Spleen (tissue), 11 donors: ENCODE results near the gene MED12. TPM values are rescaled to one million over a fixed set of nuclear protein-coding genes. Genes with fewer than 3 reads are reported as not detected.
A peak's percentile ranks its signal among the peaks of the same experiment; 100 is the strongest.

ENCODE experiments used
- DNase-seq: peaks from one replicate; pipeline ENCODE4 v3.0.0-alpha.2; 2020
- H3K27ac ChIP-seq, 8 donors: fragments of 200-600 bp; sonication (generic) in 7 of 8; 1 replicate in 4 of 8; 2 replicates in 4 of 8; pipeline versions ENCODE4 v1.5.0 to v1.8.0; 2016 to 2021; ENCODE audit warnings: inconsistent platforms in 4 of 8, mild to moderate bottlenecking in 4 of 8, moderate library complexity in 1 of 8
- H3K27me3 ChIP-seq, 7 donors: fragments of 200-600 bp; sonication (generic) in 6 of 7; replicated peaks in 1 of 7; 1 replicate in 4 of 7; 2 replicates in 3 of 7; pipeline versions ENCODE4 v1.5.0 to v1.8.0; 2016 to 2021; ENCODE audit warnings: inconsistent platforms in 3 of 7, mild to moderate bottlenecking in 1 of 7
- H3K36me3 ChIP-seq, 6 donors: fragments of 200-600 bp; sonication (generic) in 5 of 6; 1 replicate in 4 of 6; 2 replicates in 2 of 6; pipeline versions ENCODE4 v1.5.0 to v1.8.0; 2016 to 2021; ENCODE audit warnings: inconsistent platforms in 2 of 6
- H3K4me1 ChIP-seq, 6 donors: fragments of 200-600 bp; sonication (generic) in 5 of 6; 1 replicate in 3 of 6; 2 replicates in 3 of 6; pipeline versions ENCODE4 v1.5.0 to v1.8.0; 2016 to 2021; ENCODE audit warnings: inconsistent platforms in 3 of 6
- H3K4me3 ChIP-seq, 8 donors: fragments of 200-600 bp; sonication (generic) in 7 of 8; 1 replicate in 4 of 8; 2 replicates in 4 of 8; pipeline versions ENCODE4 v1.5.0 to v1.8.0; 2016 to 2021; ENCODE audit warnings: inconsistent platforms in 4 of 8, mild to moderate bottlenecking in 4 of 8, moderate library complexity in 2 of 8
- H3K9me3 ChIP-seq, 8 donors: fragments of 200-600 bp; sonication (generic) in 7 of 8; 1 replicate in 4 of 8; 2 replicates in 4 of 8; pipeline versions ENCODE4 v1.5.0 to v1.8.0; 2016 to 2021; ENCODE audit warnings: inconsistent platforms in 4 of 8
- CTCF ChIP-seq, 11 experiments: fragments of 200-600 bp in 7 of 11; fragments of 450-650 bp in 4 of 11; sonication (generic) in 4 of 11; IDR thresholded peaks in 8 of 11; conservative IDR thresholded peaks in 3 of 11; 1 replicate in 7 of 11; 2 replicates in 4 of 11; pipeline versions ENCODE4 v1.4.0 to v1.8.0; 2016 to 2021; ENCODE audit warnings: antibody characterized with exemption in 11 of 11, inconsistent platforms in 4 of 11, mild to moderate bottlenecking in 1 of 11
- POLR2A ChIP-seq, 3 donors: fragments of 450-650 bp; IDR thresholded peaks; one replicate each; pipeline ENCODE4 v1.5.1; 2017; ENCODE audit warnings: antibody characterized with exemption in 3 of 3, mild to moderate bottlenecking in 1 of 3
- POLR2AphosphoS5 ChIP-seq, 3 donors: sonication (generic); formaldehyde crosslinking; IDR thresholded peaks; one replicate each; pipeline ENCODE4 v1.5.1; 2017; ENCODE audit warnings: antibody characterized with exemption in 3 of 3
- WGBS, 5 donors: extraction: QIAGEN DNeasy Blood & Tissue Kit in 3 of 5; methylation state at CpG; one replicate each; pipeline versions ENCODE4 v1.1.5 to v1.1.7; 2013 to 2018; 5-methylcytosine and 5-hydroxymethylcytosine counted together
- intact Hi-C: fragments of 100-400 bp; cut with DNase I; formaldehyde crosslinking; loops from one replicate; pipeline ENCODE4 v1.15.0; 2023; ENCODE audit warnings: low total_unique reads
- polyA plus RNA-seq, 3 donors: library from polyadenylated mRNA; stranded (reverse); fragments of 200-250 nt; gene quantifications; one replicate each; pipeline ENCODE4 v1.2.1, GENCODE V29; 2013
- total RNA-seq, 7 donors: library from RNA; depleted of rRNA in 3 of 7; stranded (reverse); fragments of >200 nt in 3 of 7; fragmentation: NEBNext Ultra II Directional in 4 of 7; extraction: Animal tissue kit (Norgen Biotek cat#: 25700) in 4 of 7; gene quantifications; one replicate each; pipeline versions ENCODE4 v1.1.0 to v1.2.1, GENCODE V29; 2016 to 2021
- donor health status: healthy with polysubstance abuse.
- donor health status: DM: no; HTN: no; CAD: no; lungs with moderate emphysema.
- donor health status: DM: no; HTN: no; CAD: no.
- donor health status: Bipolar disorder and iron deficiency.
- donor health status: healthy.
- donor health status: DM: no; HTN: no; CAD: no.
- donor health status: DM: yes; HTN: yes; CAD: no.

Gene MED12
- total and polyA plus RNA-seq, 10 donors = 5.2 to 151 (median 96.9) TPM

GRCh38 chrX:71100581-71101505, 17.6 kb upstream of the MED12 start:
- no peaks in the 10 kb centered on the region for H3K9me3 ChIP-seq
- H3K4me1 ChIP-seq = peaks cover 18 to 90% (median 61%) of the 10 kb centered on the region in 6 donors
- peaks cover 0 to 11% (median 0%) of the 10 kb centered on the region in 6 donors for H3K36me3 ChIP-seq
- peak overlapping the region in 2 of 8 donors; percentile 85 to 89 for H3K27ac ChIP-seq
- 66 to 87% (median 82%) methylated on average over 20 to 31 of the region's 31 CpGs for WGBS, 5 donors
- intact Hi-C loops = no loop called here
- H3K4me3 ChIP-seq = no peak overlapping the region
- peak; percentile 74 for DNase-seq
- peaks cover 0 to 3% (median 0%) of the 10 kb centered on the region in 7 donors for H3K27me3 ChIP-seq
- TF ChIP-seq CTCF (IDR thresholded peaks at IDR 0.05 in 8 of 11, conservative IDR thresholded peaks at IDR 0.05 in 3 of 11) (no peak), POLR2AphosphoS5 (IDR thresholded peaks at IDR 0.05) (peak in 2 of 3 donors; percentile 7 to 31)

- H3K36me3 ChIP-seq = peaks cover 0 to 12% (median 0%) of the 10 kb centered on the region in 6 donors
- no peaks in the 10 kb centered on the region for H3K9me3 ChIP-seq
- 48 to 81% (median 74%) methylated on average over 2 to 3 of the region's 3 CpGs for WGBS, 5 donors
- H3K4me1 ChIP-seq = peaks cover 18 to 95% (median 61%) of the 10 kb centered on the region in 6 donors
- peak overlapping the region; percentile 20 to 89 (median 78) for H3K27ac ChIP-seq
- peak; percentile 27 for DNase-seq
- TF ChIP-seq CTCF (IDR thresholded peaks at IDR 0.05 in 8 of 11, conservative IDR thresholded peaks at IDR 0.05 in 3 of 11) = no peak
- no peak for TF ChIP-seq POLR2AphosphoS5 (IDR thresholded peaks at IDR 0.05)
- no peak for TF ChIP-seq POLR2A (IDR thresholded peaks at IDR 0.05)
- H3K4me3 ChIP-seq = no peak overlapping the region
- H3K27me3 ChIP-seq = peaks cover 0 to 3% (median 0%) of the 10 kb centered on the region in 7 donors
- intact Hi-C loops = no loop called here
Observed at GRCh38 chrX:71102292-71102691, 16.1 kb upstream of the MED12 start.

GRCh38 chrX:71103110-71103983, 15.0 kb upstream of the MED12 start:
- H3K4me3 ChIP-seq = peak overlapping the region in 3 of 8 donors; percentile 4 to 46 (median 25)
- TF ChIP-seq POLR2AphosphoS5 (IDR thresholded peaks at IDR 0.05) (peak in 1 of 3 donors; percentile 15), CTCF (IDR thresholded peaks at IDR 0.05 in 8 of 11, conservative IDR thresholded peaks at IDR 0.05 in 3 of 11) (no peak)
- DNase-seq = peak; percentile 85
- peak overlapping the region; percentile 55 to 89 (median 78) for H3K27ac ChIP-seq
- peaks cover 0 to 22% (median 0%) of the 10 kb centered on the region in 6 donors for H3K36me3 ChIP-seq
- WGBS, 5 donors = 3 to 20% (median 4%) methylated on average over 7 to 10 of the region's 10 CpGs
- peaks cover 13 to 95% (median 61%) of the 10 kb centered on the region in 6 donors for H3K4me1 ChIP-seq
- H3K27me3 ChIP-seq = no peaks in the 10 kb centered on the region
- intact Hi-C loops = no loop called here
- no peaks in the 10 kb centered on the region for H3K9me3 ChIP-seq
